Measurements from ENCODE around the gene SRPK2. TPM values are rescaled to one million over a fixed set of nuclear protein-coding genes. Genes with fewer than 3 reads are reported as not detected.

SRPK2 gene
- total RNA-seq, 1 experiment from 2014 or later: 50.5 TPM

- Mint-ChIP-seq H3K9me3 (peaks cover 7% of the 10 kb centered on the region; the same call in 1 of the 2 replicates), H3K4me1 (peaks cover 27% of the 10 kb centered on the region), H3K27me3 (ENCODE audit: low read depth) (no peaks in the 10 kb centered on the region), H3K4me3 (no peak overlapping the region), H3K27ac (peak overlapping the region; percentile 14; the same call in 1 of the 2 replicates), H3K36me3 (no peaks in the 10 kb centered on the region)
- ChIA-PET POLR2A (no interaction called here), CTCF (interaction anchor here (1.0 kb wide), 1 partner anchor 147 kb away, joined by 3 read pairs; no protein-coding TSS in a partner anchor)
- DNase-seq (ENCODE audit: low spot score) (no peak), ATAC-seq (no peak)
- TF ChIP-seq E2F1 (CRISPR knock-in tag; IDR thresholded peaks at IDR 0.05) (no peak), JAZF1 (CRISPR knock-in tag; IDR thresholded peaks at IDR 0.05) (no peak), GABPB1 (CRISPR knock-in tag; IDR thresholded peaks at IDR 0.05) (no peak)
Observed at GRCh38 chr7:105230486-105230885, 158.2 kb downstream of the SRPK2 start.

GRCh38 chr7:105229641-105230040 is 159.1 kb downstream of the SRPK2 start:
- TF ChIP-seq CREM (CRISPR knock-in tag; IDR thresholded peaks at IDR 0.05) (no peak), SP1 (CRISPR knock-in tag; conservative IDR thresholded peaks at IDR 0.05) (no peak), ATF2 (CRISPR knock-in tag; IDR thresholded peaks at IDR 0.05; ENCODE audit: borderline replicate concordance, low read depth) (no peak), STAT6 (CRISPR knock-in tag; conservative IDR thresholded peaks at IDR 0.05; ENCODE audit: low read depth) (no peak), ZNF512 (CRISPR knock-in tag; IDR thresholded peaks at IDR 0.05; ENCODE audit: borderline replicate concordance) (no peak), ZNF425 (CRISPR knock-in tag; conservative IDR thresholded peaks at IDR 0.05) (no peak), TEAD4 (CRISPR knock-in tag; IDR thresholded peaks at IDR 0.05) (no peak), NFE2L1 (CRISPR knock-in tag; IDR thresholded peaks at IDR 0.05) (no peak), NFYB (CRISPR knock-in tag; conservative IDR thresholded peaks at IDR 0.05; ENCODE audit: low read depth) (no peak), MXD4 (CRISPR knock-in tag; IDR thresholded peaks at IDR 0.05; ENCODE audit: borderline replicate concordance) (no peak), TCF7 (CRISPR knock-in tag; IDR thresholded peaks at IDR 0.05; ENCODE audit: low read depth) (no peak), HMGXB4 (CRISPR knock-in tag; IDR thresholded peaks at IDR 0.05) (no peak), SMAD4 (CRISPR knock-in tag; IDR thresholded peaks at IDR 0.05) (no peak), OVOL2 (CRISPR knock-in tag; IDR thresholded peaks at IDR 0.05; ENCODE audit: borderline replicate concordance) (no peak)
- ChIA-PET POLR2A (no interaction called here), CTCF (interaction anchor here (1.0 to 1.3 kb wide), 2 partner anchors 22 to 148 kb away, joined by 3 to 6 read pairs; no protein-coding TSS in a partner anchor)
- Mint-ChIP-seq H3K27me3 (ENCODE audit: low read depth) (no peaks in the 10 kb centered on the region), H3K4me3 (no peak overlapping the region), H3K9me3 (peaks cover 7% of the 10 kb centered on the region; the same call in 1 of the 2 replicates), H3K4me1 (peaks cover 35% of the 10 kb centered on the region), H3K27ac (peak overlapping the region; percentile 14; the same call in 1 of the 2 replicates), H3K36me3 (no peaks in the 10 kb centered on the region)
- ATAC-seq (no peak), DNase-seq (ENCODE audit: low spot score) (no peak)
